Hepatocyte (in vitro differentiated cells): ENCODE data around the gene PMEPA1. TPM values are rescaled to one million over a fixed set of nuclear protein-coding genes. Genes with fewer than 3 reads are reported as not detected.

ENCODE experiments used
- DNase-seq: peaks from one replicate; pipeline ENCODE4 v3.0.0-alpha.2; 2016; ENCODE audit warnings: low spot score
- H2AFZ ChIP-seq: fragments of 200-600 bp; sonication (generic); 2 replicates; pipeline ENCODE4 v1.6.0; 2016; ENCODE audit warnings: antibody characterized with exemption, mild to moderate bottlenecking
- H3K27ac ChIP-seq: fragments of 200-600 bp; sonication (generic); 2 replicates; pipeline ENCODE4 v1.5.1; 2016; ENCODE audit warnings: mild to moderate bottlenecking
- H3K27me3 ChIP-seq: fragments of 200-600 bp; sonication (generic); 2 replicates; pipeline ENCODE4 v1.6.1; 2016
- H3K36me3 ChIP-seq: fragments of 200-600 bp; sonication (generic); replicated peaks from 2 replicates; pipeline ENCODE4 v1.5.1; 2016; ENCODE audit warnings: low read depth; ENCODE audit not compliant: insufficient read depth
- H3K4me1 ChIP-seq: fragments of 200-600 bp; sonication (generic); 2 replicates; pipeline ENCODE4 v1.5.1; 2016; ENCODE audit warnings: mild to moderate bottlenecking, moderate library complexity; ENCODE audit not compliant: insufficient read depth
- H3K4me2 ChIP-seq: fragments of 200-600 bp; sonication (generic); 2 replicates; pipeline ENCODE4 v1.6.0; 2016
- H3K4me3 ChIP-seq: fragments of 200-600 bp; sonication (generic); 2 replicates; pipeline ENCODE4 v1.5.1; 2016; ENCODE audit warnings: mild to moderate bottlenecking
- H3K79me2 ChIP-seq: fragments of 200-600 bp; sonication (generic); 2 replicates; pipeline ENCODE4 v1.6.0; 2017; ENCODE audit warnings: mild to moderate bottlenecking
- H3K9me2 ChIP-seq: fragments of 200-600 bp; sonication (generic); replicated peaks from 2 replicates; pipeline ENCODE4 v1.6.0; 2017; ENCODE audit warnings: mild to moderate bottlenecking; ENCODE audit not compliant: insufficient read depth
- H3K9me3 ChIP-seq: fragments of 200-600 bp; sonication (generic); 2 replicates; pipeline ENCODE4 v1.5.1; 2016; ENCODE audit warnings: low read depth, mild to moderate bottlenecking
- H4K20me1 ChIP-seq: fragments of 200-600 bp; sonication (generic); 2 replicates; pipeline ENCODE4 v1.6.0; 2016; ENCODE audit warnings: mild to moderate bottlenecking; ENCODE audit not compliant: insufficient read depth, poor library complexity, severe bottlenecking
- EZH2 ChIP-seq: fragments of 200-600 bp; sonication (generic); IDR thresholded peaks from 2 replicates; pipeline ENCODE4 v1.6.1; 2016; ENCODE audit warnings: antibody characterized with exemption, mild to moderate bottlenecking, borderline replicate concordance
- EZH2phosphoT487 ChIP-seq: fragments of 200-600 bp; sonication (generic); IDR thresholded peaks from one replicate; pipeline ENCODE4 v1.6.1; 2018; ENCODE audit warnings: antibody characterized with exemption, mild to moderate bottlenecking, low read depth, moderate library complexity; ENCODE audit not compliant: unreplicated experiment, severe bottlenecking
- WGBS: methylation state at CpG from one replicate; pipeline ENCODE4 v1.1.6; 2016; ENCODE audit warnings: low lambda C conversion rate; ENCODE audit errors: missing lambda C conversion rate; 5-methylcytosine and 5-hydroxymethylcytosine counted together
- polyA plus RNA-seq: library from polyadenylated mRNA; unstranded; fragments of >200 nt; fragmentation: Nextera tagmentation; extraction: Ambion mirVana; gene quantifications from 2 replicates; pipeline ENCODE4 v1.2.1, GENCODE V29; 2016
- total RNA-seq: library from RNA; depleted of rRNA; stranded (reverse); fragments of >200 nt; gene quantifications from 2 replicates; pipeline ENCODE4 v1.2.3, GENCODE V29; 2014
- TF ChIP-seq, protein P1 (sequence below): fragments of 200-600 bp; sonication (generic); IDR thresholded peaks from 2 replicates; pipeline ENCODE4 v1.5.1; 2016; ENCODE audit warnings: antibody characterized with exemption, mild to moderate bottlenecking; ENCODE audit not compliant: poor library complexity

Gene PMEPA1
- total and polyA plus RNA-seq, 2 experiments from 2014 or later = 6.8 to 40.3 TPM

GRCh38 chr20:57652606-57653545, 56.9 kb downstream of the PMEPA1 start:
- no peak overlapping the region for H3K4me3 ChIP-seq
- TF ChIP-seq EZH2 = no peak
- TF ChIP-seq, protein P1, sequence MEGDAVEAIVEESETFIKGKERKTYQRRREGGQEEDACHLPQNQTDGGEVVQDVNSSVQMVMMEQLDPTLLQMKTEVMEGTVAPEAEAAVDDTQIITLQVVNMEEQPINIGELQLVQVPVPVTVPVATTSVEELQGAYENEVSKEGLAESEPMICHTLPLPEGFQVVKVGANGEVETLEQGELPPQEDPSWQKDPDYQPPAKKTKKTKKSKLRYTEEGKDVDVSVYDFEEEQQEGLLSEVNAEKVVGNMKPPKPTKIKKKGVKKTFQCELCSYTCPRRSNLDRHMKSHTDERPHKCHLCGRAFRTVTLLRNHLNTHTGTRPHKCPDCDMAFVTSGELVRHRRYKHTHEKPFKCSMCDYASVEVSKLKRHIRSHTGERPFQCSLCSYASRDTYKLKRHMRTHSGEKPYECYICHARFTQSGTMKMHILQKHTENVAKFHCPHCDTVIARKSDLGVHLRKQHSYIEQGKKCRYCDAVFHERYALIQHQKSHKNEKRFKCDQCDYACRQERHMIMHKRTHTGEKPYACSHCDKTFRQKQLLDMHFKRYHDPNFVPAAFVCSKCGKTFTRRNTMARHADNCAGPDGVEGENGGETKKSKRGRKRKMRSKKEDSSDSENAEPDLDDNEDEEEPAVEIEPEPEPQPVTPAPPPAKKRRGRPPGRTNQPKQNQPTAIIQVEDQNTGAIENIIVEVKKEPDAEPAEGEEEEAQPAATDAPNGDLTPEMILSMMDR = no peak
- no peak for TF ChIP-seq EZH2phosphoT487
- no peaks in the 10 kb centered on the region for H3K9me2 ChIP-seq
- whole genome bisulfite sequencing = 90% methylated on average over 24 of the region's 28 CpGs
- DNase-seq = peak; percentile 3
- H3K9me3 ChIP-seq = no peaks in the 10 kb centered on the region
- peaks cover 3% of the 10 kb centered on the region for H3K4me1 ChIP-seq
- H3K4me2 ChIP-seq = no peak overlapping the region
- no peaks in the 10 kb centered on the region for H3K79me2 ChIP-seq
- H2AFZ ChIP-seq = no peak overlapping the region
- no peaks in the 10 kb centered on the region for H3K27me3 ChIP-seq
- no peaks in the 10 kb centered on the region for H3K36me3 ChIP-seq
- no peaks in the 10 kb centered on the region for H4K20me1 ChIP-seq
- H3K27ac ChIP-seq = no peak overlapping the region

GRCh38 chr20:57651881-57652605, 57.8 kb downstream of the PMEPA1 start:
- no peak overlapping the region for H3K4me2 ChIP-seq
- no peak overlapping the region for H3K27ac ChIP-seq
- H4K20me1 ChIP-seq = no peaks in the 10 kb centered on the region
- no peaks in the 10 kb centered on the region for H3K9me2 ChIP-seq
- peaks cover 3% of the 10 kb centered on the region for H3K4me1 ChIP-seq
- no peaks in the 10 kb centered on the region for H3K79me2 ChIP-seq
- peak; percentile 4 for DNase-seq
- no peaks in the 10 kb centered on the region for H3K9me3 ChIP-seq
- H3K36me3 ChIP-seq = no peaks in the 10 kb centered on the region
- TF ChIP-seq, protein P1 = no peak
- TF ChIP-seq EZH2phosphoT487 = no peak
- no peak overlapping the region for H2AFZ ChIP-seq
- no peaks in the 10 kb centered on the region for H3K27me3 ChIP-seq
- no peak overlapping the region for H3K4me3 ChIP-seq
- WGBS = 94% methylated on average over 47 of the region's 50 CpGs

GRCh38 chr20:57650756-57651483, 58.9 kb downstream of the PMEPA1 start:
- no peaks in the 10 kb centered on the region for H3K79me2 ChIP-seq
- DNase-seq = peak; percentile 1
- H3K9me3 ChIP-seq = no peaks in the 10 kb centered on the region
- no peak overlapping the region for H2AFZ ChIP-seq
- no peak overlapping the region for H3K4me2 ChIP-seq
- no peak for TF ChIP-seq EZH2phosphoT487
- TF ChIP-seq, protein P1 = no peak
- TF ChIP-seq EZH2 = no peak
- H3K4me1 ChIP-seq = peaks cover 3% of the 10 kb centered on the region
- 83% methylated on average over 23 of the region's 23 CpGs for WGBS
- H3K4me3 ChIP-seq = no peak overlapping the region
- H3K27ac ChIP-seq = no peak overlapping the region
- no peaks in the 10 kb centered on the region for H4K20me1 ChIP-seq
- no peaks in the 10 kb centered on the region for H3K9me2 ChIP-seq
- no peaks in the 10 kb centered on the region for H3K36me3 ChIP-seq
- H3K27me3 ChIP-seq = no peaks in the 10 kb centered on the region
